ENCODE results near the gene ADIPOR2. TPM values are rescaled to one million over a fixed set of nuclear protein-coding genes. Genes with fewer than 3 reads are reported as not detected.
A peak's percentile ranks its signal among the peaks of the same experiment; 100 is the strongest.

ADIPOR2 gene
- total and polyA plus RNA-seq, 10 of the 15 experiments (the other 5 are each of a cell fraction or from before 2014, with no cell fraction given) = 8.6 to 65.0 (median 38.0) TPM

DNA sequence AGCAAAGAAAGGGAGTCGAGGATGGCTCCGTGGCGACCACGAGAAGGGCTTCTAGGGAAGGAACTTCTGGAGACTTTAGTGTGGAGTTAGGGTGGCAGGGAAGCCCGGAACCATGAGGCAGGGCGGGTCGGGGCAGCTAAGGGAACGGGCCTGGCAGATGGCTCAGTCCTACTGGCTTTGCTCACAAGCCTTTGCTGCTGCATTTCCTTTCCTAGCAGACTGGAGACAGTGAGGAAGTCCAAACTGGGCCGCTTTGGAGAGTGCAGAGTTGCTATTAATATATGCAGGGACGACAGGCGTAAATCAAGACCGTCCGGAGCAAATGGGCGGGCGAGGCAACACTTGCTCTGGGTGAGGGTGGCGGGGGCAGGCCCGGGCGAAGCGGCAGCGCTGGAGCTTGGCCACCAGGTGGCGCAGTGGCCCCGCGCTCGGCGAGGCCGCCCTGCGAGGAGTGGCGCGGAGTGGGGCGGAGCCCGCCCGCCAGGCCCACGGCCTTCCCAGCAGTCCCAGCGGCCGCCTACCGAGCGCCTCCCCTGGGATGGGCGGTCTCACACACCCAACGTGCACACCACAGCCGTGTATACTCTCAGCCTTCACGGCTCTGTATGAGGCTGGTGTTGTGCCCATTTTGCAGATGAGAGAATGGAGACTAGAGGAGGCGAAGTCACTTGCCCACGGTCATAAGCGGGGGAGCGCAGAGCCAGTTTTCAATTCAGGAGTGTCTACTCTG is 105.1 kb downstream of the ADIPOR2 start (continued):
- TF ChIP-seq, protein P1, sequence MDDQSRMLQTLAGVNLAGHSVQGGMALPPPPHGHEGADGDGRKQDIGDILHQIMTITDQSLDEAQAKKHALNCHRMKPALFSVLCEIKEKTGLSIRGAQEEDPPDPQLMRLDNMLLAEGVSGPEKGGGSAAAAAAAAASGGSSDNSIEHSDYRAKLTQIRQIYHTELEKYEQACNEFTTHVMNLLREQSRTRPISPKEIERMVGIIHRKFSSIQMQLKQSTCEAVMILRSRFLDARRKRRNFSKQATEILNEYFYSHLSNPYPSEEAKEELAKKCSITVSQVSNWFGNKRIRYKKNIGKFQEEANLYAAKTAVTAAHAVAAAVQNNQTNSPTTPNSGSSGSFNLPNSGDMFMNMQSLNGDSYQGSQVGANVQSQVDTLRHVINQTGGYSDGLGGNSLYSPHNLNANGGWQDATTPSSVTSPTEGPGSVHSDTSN (IDR thresholded peaks at IDR 0.05; ENCODE audit: insufficient replicate concordance, low read depth, low read length) = peak; percentile 8
- peak; percentile 34; the same call in 1 of the 2 replicates for TF ChIP-seq ZSCAN29 (IDR thresholded peaks at IDR 0.05)
- no peak for TF ChIP-seq SPI1 (IDR thresholded peaks at IDR 0.05; ENCODE audit: borderline replicate concordance, insufficient read depth, low read depth, low read length)
- TF ChIP-seq SP1 (IDR thresholded peaks at IDR 0.05; ENCODE audit: low read depth, low read length) = peak; percentile 67
- TF ChIP-seq, protein P2, sequence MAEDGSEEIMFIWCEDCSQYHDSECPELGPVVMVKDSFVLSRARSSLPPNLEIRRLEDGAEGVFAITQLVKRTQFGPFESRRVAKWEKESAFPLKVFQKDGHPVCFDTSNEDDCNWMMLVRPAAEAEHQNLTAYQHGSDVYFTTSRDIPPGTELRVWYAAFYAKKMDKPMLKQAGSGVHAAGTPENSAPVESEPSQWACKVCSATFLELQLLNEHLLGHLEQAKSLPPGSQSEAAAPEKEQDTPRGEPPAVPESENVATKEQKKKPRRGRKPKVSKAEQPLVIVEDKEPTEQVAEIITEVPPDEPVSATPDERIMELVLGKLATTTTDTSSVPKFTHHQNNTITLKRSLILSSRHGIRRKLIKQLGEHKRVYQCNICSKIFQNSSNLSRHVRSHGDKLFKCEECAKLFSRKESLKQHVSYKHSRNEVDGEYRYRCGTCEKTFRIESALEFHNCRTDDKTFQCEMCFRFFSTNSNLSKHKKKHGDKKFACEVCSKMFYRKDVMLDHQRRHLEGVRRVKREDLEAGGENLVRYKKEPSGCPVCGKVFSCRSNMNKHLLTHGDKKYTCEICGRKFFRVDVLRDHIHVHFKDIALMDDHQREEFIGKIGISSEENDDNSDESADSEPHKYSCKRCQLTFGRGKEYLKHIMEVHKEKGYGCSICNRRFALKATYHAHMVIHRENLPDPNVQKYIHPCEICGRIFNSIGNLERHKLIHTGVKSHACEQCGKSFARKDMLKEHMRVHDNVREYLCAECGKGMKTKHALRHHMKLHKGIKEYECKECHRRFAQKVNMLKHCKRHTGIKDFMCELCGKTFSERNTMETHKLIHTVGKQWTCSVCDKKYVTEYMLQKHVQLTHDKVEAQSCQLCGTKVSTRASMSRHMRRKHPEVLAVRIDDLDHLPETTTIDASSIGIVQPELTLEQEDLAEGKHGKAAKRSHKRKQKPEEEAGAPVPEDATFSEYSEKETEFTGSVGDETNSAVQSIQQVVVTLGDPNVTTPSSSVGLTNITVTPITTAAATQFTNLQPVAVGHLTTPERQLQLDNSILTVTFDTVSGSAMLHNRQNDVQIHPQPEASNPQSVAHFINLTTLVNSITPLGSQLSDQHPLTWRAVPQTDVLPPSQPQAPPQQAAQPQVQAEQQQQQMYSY (CRISPR knock-in tag; IDR thresholded peaks at IDR 0.05) = no peak
- TF ChIP-seq YBX1 (IDR thresholded peaks at IDR 0.05) = no peak
- TF ChIP-seq ETV6 (conservative IDR thresholded peaks at IDR 0.05 in 1 of 2, IDR thresholded peaks at IDR 0.05 in 1 of 2; ENCODE audit: borderline replicate concordance in 1 of 2, low read depth in 1 of 2) = no peak
- TF ChIP-seq, protein P3, sequence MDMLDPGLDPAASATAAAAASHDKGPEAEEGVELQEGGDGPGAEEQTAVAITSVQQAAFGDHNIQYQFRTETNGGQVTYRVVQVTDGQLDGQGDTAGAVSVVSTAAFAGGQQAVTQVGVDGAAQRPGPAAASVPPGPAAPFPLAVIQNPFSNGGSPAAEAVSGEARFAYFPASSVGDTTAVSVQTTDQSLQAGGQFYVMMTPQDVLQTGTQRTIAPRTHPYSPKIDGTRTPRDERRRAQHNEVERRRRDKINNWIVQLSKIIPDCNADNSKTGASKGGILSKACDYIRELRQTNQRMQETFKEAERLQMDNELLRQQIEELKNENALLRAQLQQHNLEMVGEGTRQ (IDR thresholded peaks at IDR 0.05; ENCODE audit: borderline replicate concordance, low read depth, low read length) = no peak
- TF ChIP-seq BRCA1 (IDR thresholded peaks at IDR 0.05; ENCODE audit: low read depth, low read length) = no peak
- no peak; the same call in 1 of the 2 replicates for TF ChIP-seq JUND (IDR thresholded peaks at IDR 0.05; ENCODE audit: low read depth, low read length)
- peak; percentile 27 for TF ChIP-seq MYC (IDR thresholded peaks at IDR 0.05; ENCODE audit: insufficient read depth, insufficient read length, insufficient replicate concordance, low read length, severe bottlenecking)
- no peak for TF ChIP-seq ZNF622 (IDR thresholded peaks at IDR 0.05)
- TF ChIP-seq SRF (IDR thresholded peaks at IDR 0.05; ENCODE audit: low read depth in 2 of 2, low read length in 2 of 2) = no peak
- TF ChIP-seq MEF2A (IDR thresholded peaks at IDR 0.05; ENCODE audit: insufficient read depth, low read depth, low read length) = 0 out of 2 replicates have a peak, but pooled peaks have one; percentile 45
- peak; percentile 44; the same call in 1 of the 2 replicates for TF ChIP-seq IKZF1 (conservative IDR thresholded peaks at IDR 0.05)
- TF ChIP-seq, protein P4, sequence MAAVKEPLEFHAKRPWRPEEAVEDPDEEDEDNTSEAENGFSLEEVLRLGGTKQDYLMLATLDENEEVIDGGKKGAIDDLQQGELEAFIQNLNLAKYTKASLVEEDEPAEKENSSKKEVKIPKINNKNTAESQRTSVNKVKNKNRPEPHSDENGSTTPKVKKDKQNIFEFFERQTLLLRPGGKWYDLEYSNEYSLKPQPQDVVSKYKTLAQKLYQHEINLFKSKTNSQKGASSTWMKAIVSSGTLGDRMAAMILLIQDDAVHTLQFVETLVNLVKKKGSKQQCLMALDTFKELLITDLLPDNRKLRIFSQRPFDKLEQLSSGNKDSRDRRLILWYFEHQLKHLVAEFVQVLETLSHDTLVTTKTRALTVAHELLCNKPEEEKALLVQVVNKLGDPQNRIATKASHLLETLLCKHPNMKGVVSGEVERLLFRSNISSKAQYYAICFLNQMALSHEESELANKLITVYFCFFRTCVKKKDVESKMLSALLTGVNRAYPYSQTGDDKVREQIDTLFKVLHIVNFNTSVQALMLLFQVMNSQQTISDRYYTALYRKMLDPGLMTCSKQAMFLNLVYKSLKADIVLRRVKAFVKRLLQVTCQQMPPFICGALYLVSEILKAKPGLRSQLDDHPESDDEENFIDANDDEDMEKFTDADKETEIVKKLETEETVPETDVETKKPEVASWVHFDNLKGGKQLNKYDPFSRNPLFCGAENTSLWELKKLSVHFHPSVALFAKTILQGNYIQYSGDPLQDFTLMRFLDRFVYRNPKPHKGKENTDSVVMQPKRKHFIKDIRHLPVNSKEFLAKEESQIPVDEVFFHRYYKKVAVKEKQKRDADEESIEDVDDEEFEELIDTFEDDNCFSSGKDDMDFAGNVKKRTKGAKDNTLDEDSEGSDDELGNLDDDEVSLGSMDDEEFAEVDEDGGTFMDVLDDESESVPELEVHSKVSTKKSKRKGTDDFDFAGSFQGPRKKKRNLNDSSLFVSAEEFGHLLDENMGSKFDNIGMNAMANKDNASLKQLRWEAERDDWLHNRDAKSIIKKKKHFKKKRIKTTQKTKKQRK (IDR thresholded peaks at IDR 0.05; ENCODE audit: low read depth, low read length) = no peak
- TF ChIP-seq HDGF (IDR thresholded peaks at IDR 0.05) = no peak
- TF ChIP-seq, protein P5, sequence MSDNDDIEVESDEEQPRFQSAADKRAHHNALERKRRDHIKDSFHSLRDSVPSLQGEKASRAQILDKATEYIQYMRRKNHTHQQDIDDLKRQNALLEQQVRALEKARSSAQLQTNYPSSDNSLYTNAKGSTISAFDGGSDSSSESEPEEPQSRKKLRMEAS (IDR thresholded peaks at IDR 0.05; ENCODE audit: low read depth, low read length) = peak; percentile 72; the same call in 1 of the 2 replicates
- no peak for TF ChIP-seq SIN3A (IDR thresholded peaks at IDR 0.05; ENCODE audit: low read depth, low read length)
- no peak; the same call in 1 of the 2 replicates for TF ChIP-seq GATAD2B (conservative IDR thresholded peaks at IDR 0.05; ENCODE audit: low read depth)

Data from GM12878 (cell line).